Osteoblast (primary cell): ENCODE data around the gene ZDHHC5. TPM values are rescaled to one million over a fixed set of nuclear protein-coding genes. Genes with fewer than 3 reads are reported as not detected.
A peak's percentile ranks its signal among the peaks of the same experiment; 100 is the strongest.
"Not testable (repeated sequence)": the region's sequence is repeated elsewhere in the genome, so short reads cannot be mapped to it uniquely, and the experiment has no call there.

Source experiments
- DNase-seq: peaks from one replicate; pipeline ENCODE4 v3.0.0; 2011; ENCODE audit warnings: low spot score, mixed read lengths; ENCODE audit not compliant: insufficient read length; ENCODE audit errors: missing footprints
- H2AFZ ChIP-seq: 2 replicates; pipeline ENCODE4 v1.6.0; 2011; ENCODE audit warnings: mild to moderate bottlenecking, low read length
- H3K27ac ChIP-seq: 2 replicates; pipeline ENCODE4 v1.5.1; 2011; ENCODE audit warnings: mild to moderate bottlenecking, low read depth, low read length, moderate library complexity
- H3K27me3 ChIP-seq: 2 replicates; pipeline ENCODE4 v1.6.0; 2012; ENCODE audit warnings: mild to moderate bottlenecking, control low read depth, inconsistent platforms, low read length, moderate library complexity; ENCODE audit not compliant: insufficient read depth
- H3K36me3 ChIP-seq: 2 replicates; pipeline ENCODE4 v1.5.1; 2011; ENCODE audit warnings: mild to moderate bottlenecking, low read length, control low read depth, moderate library complexity; ENCODE audit not compliant: insufficient read depth
- H3K4me1 ChIP-seq: 2 replicates; pipeline ENCODE4 v1.5.1; 2011; ENCODE audit warnings: mild to moderate bottlenecking, low read length, control low read depth, moderate library complexity; ENCODE audit not compliant: insufficient read depth
- H3K4me2 ChIP-seq: 2 replicates; pipeline ENCODE4 v1.6.0; 2011; ENCODE audit warnings: mild to moderate bottlenecking, low read length; ENCODE audit not compliant: insufficient read depth
- H3K4me3 ChIP-seq: fragments of 200-600 bp; sonication (generic); 3 replicates; pipeline ENCODE4 v1.5.1; 2012; ENCODE audit warnings: mild to moderate bottlenecking, low read length, inconsistent platforms; ENCODE audit not compliant: insufficient read depth
- H3K79me2 ChIP-seq: 2 replicates; pipeline ENCODE4 v1.6.0; 2012; ENCODE audit warnings: mild to moderate bottlenecking, low read length, control low read depth, inconsistent platforms; ENCODE audit not compliant: insufficient read depth
- H3K9me3 ChIP-seq: 2 replicates; pipeline ENCODE4 v1.5.1; 2011; ENCODE audit warnings: low read depth, low read length, control low read depth
- H4K20me1 ChIP-seq: 2 replicates; pipeline ENCODE4 v1.6.0; 2012; ENCODE audit warnings: mild to moderate bottlenecking, low read length, control low read depth; ENCODE audit not compliant: insufficient read depth
- CTCF ChIP-seq: IDR thresholded peaks from 2 replicates; pipeline ENCODE4 v1.5.1; 2011; ENCODE audit warnings: mild to moderate bottlenecking, low read depth, low read length, moderate library complexity; ENCODE audit errors: extremely low read depth
- total RNA-seq: library from RNA; depleted of rRNA; stranded (reverse); fragments of >200 nt; gene quantifications from 2 replicates; pipeline ENCODE4 v1.2.3, GENCODE V29; 2012

Gene ZDHHC5
- total RNA-seq, 1 donor: 48.9 TPM

- Histone ChIP-seq H3K27ac (peak within 1 kb of the TSS; percentile 93), H3K4me3 (peak within 1 kb of the TSS; percentile 93), H2AFZ (peak within 1 kb of the TSS; percentile 99), H3K79me2 (peaks cover 62% of the 10 kb centered on the region), H3K27me3 (no peaks in the 10 kb centered on the region), H3K36me3 (peaks cover under 1% of the 10 kb centered on the region), H4K20me1 (peaks cover 4% of the 10 kb centered on the region), H3K4me1 (peaks cover 21% of the 10 kb centered on the region), H3K9me3 (no peaks in the 10 kb centered on the region), H3K4me2 (peak within 1 kb of the TSS; percentile 96)
- no peak for TF ChIP-seq CTCF
- peak; percentile 96 for DNase-seq
Measured at GRCh38 chr11:57712256-57713150, 44.6 kb downstream of the ZDHHC5 start, which contains the start of gene TMX2. TSS of gene TMX2 (plus strand) at chr11:57712593. CDS start at chr11:57712619, 26 bp downstream.

- H3K27ac ChIP-seq: peak overlapping the region; percentile 93
- peaks cover 60% of the 10 kb centered on the region for H3K79me2 ChIP-seq
- no peaks in the 10 kb centered on the region for H3K27me3 ChIP-seq
- H2AFZ ChIP-seq: no peak overlapping the region
- peak overlapping the region; percentile 96 for H3K4me2 ChIP-seq
- H3K36me3 ChIP-seq: no peaks in the 10 kb centered on the region
- H4K20me1 ChIP-seq: peaks cover 2% of the 10 kb centered on the region
- TF ChIP-seq CTCF: no peak
- peak overlapping the region; percentile 93 for H3K4me3 ChIP-seq
- DNase-seq: peak; percentile 23
- peaks cover 21% of the 10 kb centered on the region for H3K4me1 ChIP-seq
- H3K9me3 ChIP-seq: no peaks in the 10 kb centered on the region
Measured at GRCh38 chr11:57713835-57714234, 45.9 kb downstream of the ZDHHC5 start.

- not testable (repeated sequence) for H3K36me3 ChIP-seq, H3K4me3 ChIP-seq, H2AFZ ChIP-seq, H3K9me3 ChIP-seq, DNase-seq, H3K27me3 ChIP-seq, H3K4me2 ChIP-seq, H3K27ac ChIP-seq, H4K20me1 ChIP-seq
- Histone ChIP-seq H3K79me2 (peaks cover 60% of the 10 kb centered on the region), H3K4me1 (peaks cover 13% of the 10 kb centered on the region)
Measured at GRCh38 chr11:57716726-57717125, 48.8 kb downstream of the ZDHHC5 start.

GRCh38 chr11:57727185-57727584, 59.3 kb downstream of the ZDHHC5 start:
- Histone ChIP-seq H4K20me1 (no peaks in the 10 kb centered on the region), H3K36me3 (no peaks in the 10 kb centered on the region), H2AFZ (no peak overlapping the region), H3K79me2 (peaks cover 69% of the 10 kb centered on the region), H3K27ac (no peak overlapping the region), H3K9me3 (no peaks in the 10 kb centered on the region), H3K4me1 (no peaks in the 10 kb centered on the region), H3K4me2 (no peak overlapping the region), H3K27me3 (no peaks in the 10 kb centered on the region), H3K4me3 (no peak overlapping the region)
- DNase-seq: no peak
- TF ChIP-seq CTCF: no peak
